Activated CD8-positive, alpha-beta T cell treated with anti-CD3 and anti-CD28 coated beads for 36 hours (primary cell): ENCODE data around the gene PIP5K1C. TPM values are rescaled to one million over a fixed set of nuclear protein-coding genes. Genes with fewer than 3 reads are reported as not detected.

Experiments used
- ATAC-seq: fragments of 200-7000 bp; cut with Tn5 transposase; one replicate; pipeline ENCODE4 v1.10.0; 2021; ENCODE audit warnings: mild to moderate bottlenecking, moderate library complexity
- CTCF ChIA-PET: fragments of 350-600 bp; sonication (Branson Sonifier 250); formaldehyde crosslinking; loops from one replicate; lab custom pipeline; 2021; ENCODE audit warnings: antibody characterized with exemption; lab: Charles Lee
- POLR2A ChIA-PET: fragments of 350-600 bp; sonication (Branson Sonifier 250); formaldehyde crosslinking; loops from one replicate; lab custom pipeline; 2021; ENCODE audit warnings: antibody characterized with exemption; lab: Charles Lee
- DNase-seq: peaks from one replicate; pipeline ENCODE4 v3.0.0-alpha.2; 2020
- H3K27ac Mint-ChIP-seq: one replicate; pipeline ENCODE4 v1.8.0; 2021; ENCODE audit warnings: mild to moderate bottlenecking, mixed read lengths
- H3K27me3 Mint-ChIP-seq: one replicate; pipeline ENCODE4 v1.8.0; 2021; ENCODE audit warnings: mixed read lengths
- H3K36me3 Mint-ChIP-seq: one replicate; pipeline ENCODE4 v1.8.0; 2021; ENCODE audit warnings: low read depth, mixed read lengths
- H3K4me1 Mint-ChIP-seq: one replicate; pipeline ENCODE4 v1.8.0; 2021; ENCODE audit warnings: low read depth, mixed read lengths
- H3K4me3 Mint-ChIP-seq: one replicate; pipeline ENCODE4 v1.8.0; 2021; ENCODE audit warnings: mild to moderate bottlenecking, moderate library complexity, mixed read lengths
- H3K9me3 Mint-ChIP-seq: one replicate; pipeline ENCODE4 v1.8.0; 2021; ENCODE audit warnings: mixed read lengths
- CTCF ChIP-seq: fragments of 200-600 bp; IDR thresholded peaks from one replicate; pipeline ENCODE4 v1.8.0; 2022; ENCODE audit warnings: antibody characterized with exemption, mild to moderate bottlenecking
- intact Hi-C: fragments of 100-400 bp; cut with micrococcal nuclease; formaldehyde crosslinking; loops from one replicate; pipeline ENCODE4 v1.10.0; 2022
- total RNA-seq, 2 experiments: library from RNA; stranded (reverse); gene quantifications; one replicate each; pipeline ENCODE4 v1.2.3, GENCODE V29; 2021

The PIP5K1C gene, protein sequence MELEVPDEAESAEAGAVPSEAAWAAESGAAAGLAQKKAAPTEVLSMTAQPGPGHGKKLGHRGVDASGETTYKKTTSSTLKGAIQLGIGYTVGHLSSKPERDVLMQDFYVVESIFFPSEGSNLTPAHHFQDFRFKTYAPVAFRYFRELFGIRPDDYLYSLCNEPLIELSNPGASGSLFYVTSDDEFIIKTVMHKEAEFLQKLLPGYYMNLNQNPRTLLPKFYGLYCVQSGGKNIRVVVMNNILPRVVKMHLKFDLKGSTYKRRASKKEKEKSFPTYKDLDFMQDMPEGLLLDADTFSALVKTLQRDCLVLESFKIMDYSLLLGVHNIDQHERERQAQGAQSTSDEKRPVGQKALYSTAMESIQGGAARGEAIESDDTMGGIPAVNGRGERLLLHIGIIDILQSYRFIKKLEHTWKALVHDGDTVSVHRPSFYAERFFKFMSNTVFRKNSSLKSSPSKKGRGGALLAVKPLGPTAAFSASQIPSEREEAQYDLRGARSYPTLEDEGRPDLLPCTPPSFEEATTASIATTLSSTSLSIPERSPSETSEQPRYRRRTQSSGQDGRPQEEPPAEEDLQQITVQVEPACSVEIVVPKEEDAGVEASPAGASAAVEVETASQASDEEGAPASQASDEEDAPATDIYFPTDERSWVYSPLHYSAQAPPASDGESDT
- total RNA-seq, result 10 to 100 TPM; 20.4 to 22.2 TPM

DNA sequence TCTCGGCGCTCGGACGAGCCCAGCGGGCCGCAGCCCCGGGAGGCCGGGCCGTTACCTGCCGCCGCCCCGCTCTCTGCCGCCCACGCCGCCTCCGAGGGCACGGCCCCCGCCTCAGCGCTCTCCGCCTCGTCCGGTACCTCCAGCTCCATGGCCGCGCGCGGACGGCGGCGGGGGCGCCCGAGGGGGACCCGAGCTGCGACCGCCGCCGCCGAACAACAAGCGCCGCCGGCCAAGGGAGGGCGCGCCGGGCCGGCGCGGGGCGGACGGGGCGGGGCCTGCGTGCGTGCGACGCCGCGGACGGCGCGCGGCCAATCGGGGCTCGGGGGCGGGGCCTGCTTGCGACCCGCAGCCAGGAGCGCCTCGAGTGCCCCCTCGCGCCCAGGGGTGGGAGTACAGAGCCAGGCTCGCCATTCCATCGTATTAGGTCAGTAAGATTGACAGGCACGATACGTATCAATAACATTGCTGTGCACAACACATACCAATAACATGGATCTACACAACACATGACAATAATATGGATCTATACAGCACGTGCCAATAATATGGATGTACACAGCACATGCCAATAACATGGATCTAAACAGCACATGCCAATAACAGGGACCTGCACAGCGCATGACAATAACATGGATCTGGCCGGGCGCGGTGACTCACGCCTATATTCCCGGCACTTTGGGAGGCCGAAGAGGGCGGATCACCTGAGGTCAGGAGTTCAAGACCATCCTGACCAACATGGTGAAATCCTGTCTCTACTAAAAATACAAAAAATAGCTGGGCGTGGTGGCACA is at the start of gene PIP5K1C:
TSS of gene PIP5K1C (minus strand) at position 227 of the 791 bp plus-strand sequence. CDS start at position 149, 78 bp downstream.
- H3K27ac Mint-ChIP-seq, result peak within 1 kb of the TSS; percentile 79
- DNase-seq, result peak; percentile 95
- ChIA-PET CTCF (interaction anchor here (0.6 to 4.8 kb wide), 9 partner anchors 9 to 395 kb away, joined by 3 to 32 read pairs (median 6); no protein-coding TSS in a partner anchor), POLR2A (interaction anchor here (0.6 to 1.5 kb wide), 4 partner anchors 10 to 69 kb away, joined by 3 to 8 read pairs (median 6); no protein-coding TSS in a partner anchor)
- peak within 1 kb of the TSS; percentile 92 for H3K4me3 Mint-ChIP-seq
- H3K4me1 Mint-ChIP-seq, result peaks cover 15% of the 10 kb centered on the region
- H3K9me3 Mint-ChIP-seq, result no peaks in the 10 kb centered on the region
- peaks cover 2% of the 10 kb centered on the region for H3K27me3 Mint-ChIP-seq
- H3K36me3 Mint-ChIP-seq, result no peaks in the 10 kb centered on the region
- TF ChIP-seq CTCF, result peak; percentile 76
- ATAC-seq, result peak; percentile 99
- intact Hi-C loops, result no loop called here

GRCh38 chr19:3748965-3749364 is 48.7 kb upstream of the PIP5K1C start:
- no peak for TF ChIP-seq CTCF
- DNase-seq, result no peak
- no peak overlapping the region for H3K4me3 Mint-ChIP-seq
- CTCF ChIA-PET, result no interaction called here
- peaks cover 21% of the 10 kb centered on the region for H3K36me3 Mint-ChIP-seq
- ATAC-seq, result no peak
- peaks cover 2% of the 10 kb centered on the region for H3K9me3 Mint-ChIP-seq
- no peaks in the 10 kb centered on the region for H3K4me1 Mint-ChIP-seq
- H3K27me3 Mint-ChIP-seq, result no peaks in the 10 kb centered on the region
- intact Hi-C loops, result no loop called here
- H3K27ac Mint-ChIP-seq, result no peak overlapping the region
- POLR2A ChIA-PET, result interaction anchor here (1.9 kb wide), 1 partner anchor 27 kb away, joined by 4 read pairs; no protein-coding TSS in a partner anchor

- no peak for DNase-seq
- Mint-ChIP-seq H3K4me1 (no peaks in the 10 kb centered on the region), H3K9me3 (peaks cover 2% of the 10 kb centered on the region), H3K4me3 (no peak overlapping the region), H3K27me3 (no peaks in the 10 kb centered on the region), H3K27ac (no peak overlapping the region), H3K36me3 (peaks cover 17% of the 10 kb centered on the region)
- CTCF ChIA-PET, result no interaction called here
- POLR2A ChIA-PET, result interaction anchor here (0.6 kb wide), 1 partner anchor 1873 kb away, joined by 3 read pairs; no protein-coding TSS in a partner anchor
- intact Hi-C loops, result no loop called here
- ATAC-seq, result no peak
- no peak for TF ChIP-seq CTCF
These were observed 46.2 kb upstream of the PIP5K1C start for GRCh38 chr19:3746371-3747056.

DNA sequence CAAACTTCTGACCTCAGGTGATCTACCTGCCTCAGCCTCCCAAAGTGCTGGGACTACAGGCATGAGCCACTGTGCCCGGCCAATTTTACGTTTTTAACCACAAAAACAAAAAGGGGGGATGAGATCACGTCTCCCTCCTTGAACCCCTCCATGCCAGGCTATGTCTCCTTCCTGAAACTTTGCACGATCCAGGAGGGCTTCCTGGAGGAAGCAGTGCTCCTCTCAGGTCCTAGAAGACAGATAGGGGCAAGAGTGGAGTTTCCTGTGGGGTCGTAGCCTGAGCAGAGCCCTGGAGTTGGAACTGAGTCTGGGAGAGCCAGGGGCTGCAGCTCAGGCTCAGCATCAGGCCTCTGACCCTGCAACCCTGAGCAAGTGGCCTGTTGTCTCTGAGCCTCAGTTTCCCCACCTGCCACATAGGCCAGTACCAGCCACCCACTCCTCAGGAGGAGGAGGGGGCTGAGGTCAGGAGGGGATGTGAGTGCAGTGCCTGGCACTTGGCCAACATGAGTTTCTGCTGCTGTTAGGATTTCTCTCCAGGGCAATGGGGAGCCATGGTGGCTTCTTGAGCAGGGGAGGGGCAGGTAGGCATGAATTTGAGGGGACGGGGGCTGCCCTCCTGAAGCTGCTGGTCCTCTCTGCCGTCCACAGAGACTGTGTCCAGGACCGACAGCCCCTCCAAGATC is 45.2 kb upstream of the PIP5K1C start:
- TF ChIP-seq CTCF, result no peak
- CTCF ChIA-PET, result no interaction called here
- Mint-ChIP-seq H3K27ac (no peak overlapping the region), H3K27me3 (no peaks in the 10 kb centered on the region), H3K4me3 (no peak overlapping the region), H3K9me3 (peaks cover 2% of the 10 kb centered on the region), H3K36me3 (peaks cover 12% of the 10 kb centered on the region), H3K4me1 (no peaks in the 10 kb centered on the region)
- DNase-seq (no peak), ATAC-seq (no peak)
- intact Hi-C loops, result no loop called here
- POLR2A ChIA-PET, result no interaction called here
